Stimulated activated CD4-positive, alpha-beta T cell treated with anti-CD3 and anti-CD28 coated beads, Interleukin-1b, Interleukin-23, amount 100 ng/mL, for 48 hours (primary cell): Measurements from ENCODE around the gene CHMP1B.
"Not testable (repeated sequence)": the region's sequence is repeated elsewhere in the genome, so short reads cannot be mapped to it uniquely, and the experiment has no call there.

ENCODE experiments used
- DNase-seq: peaks from one replicate; pipeline ENCODE4 v3.0.0-alpha.2; 2020

The CHMP1B gene

GRCh38 chr18:11840493-11840892 lies 10.7 kb upstream of the CHMP1B start:
- no peak for DNase-seq

GRCh38 chr18:11842562-11842961 lies 8.7 kb upstream of the CHMP1B start:
- DNase-seq = no peak

GRCh38 chr18:11844436-11844835 lies 6.8 kb upstream of the CHMP1B start:
- DNase-seq = no peak

GRCh38 chr18:11845654-11846053 lies 5.6 kb upstream of the CHMP1B start:
- no peak for DNase-seq

- no peak for DNase-seq
Measured at GRCh38 chr18:11847811-11848210, 3.4 kb upstream of the CHMP1B start.

- no peak for DNase-seq
Measured at GRCh38 chr18:11849279-11849678, 1.9 kb upstream of the CHMP1B start.

GRCh38 chr18:11849841-11850634 lies 1.2 kb upstream of the CHMP1B start:
- DNase-seq = peak; percentile 54

- DNase-seq = no peak
Measured at GRCh38 chr18:11850821-11851145, 430 bp upstream of the CHMP1B start.

- DNase-seq = peak; percentile 57
Measured at GRCh38 chr18:11851806-11852337, 659 bp downstream of the CHMP1B start.

GRCh38 chr18:11854554-11854953 lies 3.3 kb downstream of the CHMP1B start:
- not testable (repeated sequence) for DNase-seq

GRCh38 chr18:11857177-11857887 lies 6.1 kb downstream of the CHMP1B start:
- no peak for DNase-seq

- no peak for DNase-seq
Measured at GRCh38 chr18:11859282-11859830, 8.1 kb downstream of the CHMP1B start.

GRCh38 chr18:11859903-11860407 lies 8.7 kb downstream of the CHMP1B start:
- DNase-seq = no peak

GRCh38 chr18:11860594-11861450 lies 9.6 kb downstream of the CHMP1B start:
- no peak for DNase-seq

- no peak for DNase-seq
Measured at GRCh38 chr18:11861583-11862288, 10.5 kb downstream of the CHMP1B start.

GRCh38 chr18:11862468-11863137 lies 11.4 kb downstream of the CHMP1B start:
- DNase-seq = no peak

- DNase-seq = no peak
Measured at GRCh38 chr18:11864471-11864870, 13.3 kb downstream of the CHMP1B start.

GRCh38 chr18:11865071-11865470 lies 13.9 kb downstream of the CHMP1B start:
- DNase-seq = no peak

GRCh38 chr18:11866329-11866728 lies 15.1 kb downstream of the CHMP1B start:
- no peak for DNase-seq

GRCh38 chr18:11866764-11867163 lies 15.6 kb downstream of the CHMP1B start:
- DNase-seq = no peak

- DNase-seq = no peak
Measured at GRCh38 chr18:11868230-11868629, 17.0 kb downstream of the CHMP1B start.
